Astrocyte (in vitro differentiated cells and primary cell): ENCODE results near the gene TMEM273.
A peak's percentile ranks its signal among the peaks of the same experiment; 100 is the strongest.

Experiments
- EZH2 ChIP-seq: IDR thresholded peaks from 2 replicates; pipeline ENCODE4 v1.6.1; 2012; ENCODE audit warnings: mild to moderate bottlenecking, low read length, inconsistent platforms; ENCODE audit not compliant: insufficient read depth
- TF ChIP-seq, protein P1 (sequence below): IDR thresholded peaks from 2 replicates; pipeline ENCODE4 v1.5.1; 2011; ENCODE audit warnings: low read depth, mild to moderate bottlenecking, inconsistent platforms, low read length, moderate library complexity; ENCODE audit not compliant: insufficient read depth

DNA sequence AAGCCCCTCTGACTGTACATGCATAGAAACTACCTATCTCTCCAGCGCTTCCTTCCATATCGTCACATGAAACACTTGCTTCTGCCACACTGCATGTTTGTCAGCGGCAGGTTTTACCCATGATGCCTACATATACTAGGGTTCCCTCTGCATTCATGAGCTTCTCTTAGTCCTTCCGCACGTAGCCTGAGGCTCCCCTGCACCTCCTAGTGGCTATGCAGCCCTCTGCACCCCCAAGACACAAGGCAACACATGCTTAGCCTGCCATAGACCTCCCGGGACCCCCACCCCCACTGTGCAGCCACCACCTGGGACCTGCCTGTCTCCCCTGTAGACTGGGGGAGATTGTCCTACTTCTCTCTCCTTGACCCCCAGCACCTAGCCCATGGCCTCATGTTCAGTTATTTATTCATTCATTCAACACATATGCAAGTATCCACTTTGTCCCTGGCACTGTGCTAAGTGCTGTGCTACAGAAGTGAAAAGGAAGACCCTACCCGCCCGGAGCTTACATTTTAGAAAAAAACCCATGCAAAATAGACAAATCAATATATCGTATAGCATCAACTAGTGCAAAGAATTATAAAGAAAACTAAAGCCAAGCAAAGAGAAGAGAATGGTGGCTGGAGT is 23.5 kb downstream of the TMEM273 start:
- TF ChIP-seq, protein P1, sequence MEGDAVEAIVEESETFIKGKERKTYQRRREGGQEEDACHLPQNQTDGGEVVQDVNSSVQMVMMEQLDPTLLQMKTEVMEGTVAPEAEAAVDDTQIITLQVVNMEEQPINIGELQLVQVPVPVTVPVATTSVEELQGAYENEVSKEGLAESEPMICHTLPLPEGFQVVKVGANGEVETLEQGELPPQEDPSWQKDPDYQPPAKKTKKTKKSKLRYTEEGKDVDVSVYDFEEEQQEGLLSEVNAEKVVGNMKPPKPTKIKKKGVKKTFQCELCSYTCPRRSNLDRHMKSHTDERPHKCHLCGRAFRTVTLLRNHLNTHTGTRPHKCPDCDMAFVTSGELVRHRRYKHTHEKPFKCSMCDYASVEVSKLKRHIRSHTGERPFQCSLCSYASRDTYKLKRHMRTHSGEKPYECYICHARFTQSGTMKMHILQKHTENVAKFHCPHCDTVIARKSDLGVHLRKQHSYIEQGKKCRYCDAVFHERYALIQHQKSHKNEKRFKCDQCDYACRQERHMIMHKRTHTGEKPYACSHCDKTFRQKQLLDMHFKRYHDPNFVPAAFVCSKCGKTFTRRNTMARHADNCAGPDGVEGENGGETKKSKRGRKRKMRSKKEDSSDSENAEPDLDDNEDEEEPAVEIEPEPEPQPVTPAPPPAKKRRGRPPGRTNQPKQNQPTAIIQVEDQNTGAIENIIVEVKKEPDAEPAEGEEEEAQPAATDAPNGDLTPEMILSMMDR = peak; percentile 35
- TF ChIP-seq EZH2 = no peak
